Brain microvascular endothelial cell (primary cell): ENCODE measurements around the gene COA6.
A peak's percentile ranks its signal among the peaks of the same experiment; 100 is the strongest.

Source experiments
- DNase-seq: peaks from one replicate; pipeline ENCODE4 v3.0.0-alpha.2; 2020
- H3K27ac ChIP-seq: fragments of 250-450 bp; sonication (Bioruptor Pico); 2 replicates; pipeline ENCODE4 v1.5.1; 2020; ENCODE audit warnings: mild to moderate bottlenecking, moderate library complexity
- H3K27me3 ChIP-seq: fragments of 250-450 bp; sonication (Bioruptor Pico); replicated peaks from 2 replicates; pipeline ENCODE4 v1.5.1; 2020; ENCODE audit warnings: mild to moderate bottlenecking
- H3K36me3 ChIP-seq: fragments of 250-450 bp; sonication (Bioruptor Pico); replicated peaks from 2 replicates; pipeline ENCODE4 v1.5.1; 2020; ENCODE audit warnings: mild to moderate bottlenecking
- H3K4me3 ChIP-seq: 2 replicates; pipeline ENCODE4 v1.5.1; 2011; ENCODE audit warnings: low read depth, mild to moderate bottlenecking, control low read depth, low read length, moderate library complexity
- CTCF ChIP-seq: IDR thresholded peaks from 2 replicates; pipeline ENCODE4 v1.5.1; 2011; ENCODE audit warnings: low read depth, mild to moderate bottlenecking, moderate library complexity, low read length, control low read depth, inconsistent platforms; ENCODE audit errors: missing control alignments
- in situ Hi-C: cut with HindIII; loops from 2 replicates; pipeline ENCODE4 v1.10.0; 2017; ENCODE audit warnings: low sequenced_read_pairs, low pct_ligation_motif_present

Gene COA6

GRCh38 chr1:234362558-234362957, 10.7 kb upstream of the COA6 start:
- Histone ChIP-seq H3K27ac (no peak overlapping the region), H3K36me3 (no peaks in the 10 kb centered on the region), H3K27me3 (no peaks in the 10 kb centered on the region), H3K4me3 (no peak overlapping the region)
- in situ Hi-C loops: no loop called here
- no peak for DNase-seq
- no peak for TF ChIP-seq CTCF

DNA sequence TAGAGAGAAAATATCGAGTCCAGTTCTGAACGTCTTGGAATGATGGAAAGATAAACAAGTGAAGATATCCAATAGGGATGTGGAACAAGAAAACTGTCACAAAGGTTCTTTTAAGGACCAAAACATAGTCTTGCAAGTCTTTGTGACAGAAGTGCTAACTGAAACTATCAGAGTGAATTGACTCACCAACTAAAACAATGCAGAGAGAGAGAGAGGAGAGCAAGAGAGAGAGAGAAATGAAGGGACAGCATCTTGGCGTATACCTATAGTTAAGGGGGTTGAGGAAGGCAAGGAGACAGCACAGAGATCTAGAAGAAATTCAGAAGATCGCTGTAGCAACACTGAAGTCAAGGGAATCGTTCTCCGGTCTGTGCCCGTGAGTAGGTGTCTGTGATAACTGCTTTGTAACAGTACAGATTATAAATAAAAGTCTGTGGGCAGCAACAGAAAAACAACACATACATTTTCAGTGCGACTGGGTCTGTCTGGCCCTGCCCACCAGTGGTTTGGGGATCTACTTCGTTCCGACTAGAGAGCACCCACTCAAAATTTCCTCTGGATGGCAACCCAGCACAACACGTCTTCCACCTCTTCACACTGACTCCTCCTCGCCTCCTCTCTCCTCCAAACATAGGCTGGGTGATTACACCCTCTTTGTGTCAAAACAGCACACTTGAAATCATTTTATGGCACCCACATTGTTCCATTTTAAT, 4.8 kb upstream of the COA6 start:
- H3K27ac ChIP-seq: no peak overlapping the region
- no peak for TF ChIP-seq CTCF
- in situ Hi-C loops: no loop called here

GRCh38 chr1:234369033-234369430, 4.2 kb upstream of the COA6 start:
- H3K27ac ChIP-seq: no peak overlapping the region
- in situ Hi-C loops: no loop called here
- no peak for TF ChIP-seq CTCF
- no peaks in the 10 kb centered on the region for H3K27me3 ChIP-seq
- no peak overlapping the region for H3K4me3 ChIP-seq
- DNase-seq: no peak
- H3K36me3 ChIP-seq: no peaks in the 10 kb centered on the region

More for the DNA sequence above, 4.8 kb upstream of the COA6 start:
- Histone ChIP-seq H3K4me3 (no peak overlapping the region), H3K27me3 (no peaks in the 10 kb centered on the region), H3K36me3 (no peaks in the 10 kb centered on the region)
- DNase-seq: no peak

DNA sequence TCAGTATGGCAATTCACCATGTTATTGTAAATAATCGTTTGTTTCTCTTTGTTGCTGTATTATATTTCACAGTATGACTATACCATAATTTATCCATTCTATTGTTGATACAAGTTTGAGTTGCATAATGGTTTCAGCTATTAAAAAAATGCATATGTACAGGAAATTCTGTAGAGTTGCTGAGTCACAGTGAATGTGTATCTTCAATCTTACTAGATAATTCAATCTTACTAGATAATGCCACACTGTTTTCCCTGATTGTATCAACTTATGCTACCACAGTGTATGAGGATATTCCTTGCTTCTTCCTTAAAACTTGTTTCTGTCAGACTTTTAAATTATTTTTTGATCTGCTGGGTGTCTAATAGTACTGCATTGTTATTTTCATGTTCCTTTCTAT, 3.5 kb upstream of the COA6 start:
- H3K36me3 ChIP-seq: no peaks in the 10 kb centered on the region
- in situ Hi-C loops: no loop called here
- DNase-seq: no peak
- H3K27ac ChIP-seq: peak overlapping the region; percentile 73
- no peak overlapping the region for H3K4me3 ChIP-seq
- no peak for TF ChIP-seq CTCF
- H3K27me3 ChIP-seq: no peaks in the 10 kb centered on the region

- Histone ChIP-seq H3K27ac (no peak overlapping the region), H3K36me3 (peaks cover 9% of the 10 kb centered on the region), H3K27me3 (no peaks in the 10 kb centered on the region), H3K4me3 (no peak overlapping the region)
- DNase-seq: no peak
- TF ChIP-seq CTCF: no peak
- in situ Hi-C loops: no loop called here
These were observed 1.8 kb upstream of the COA6 start for GRCh38 chr1:234371414-234371813.

- Histone ChIP-seq H3K27ac (peak overlapping the region; percentile 97), H3K27me3 (no peaks in the 10 kb centered on the region), H3K4me3 (peak overlapping the region; percentile 96), H3K36me3 (peaks cover 12% of the 10 kb centered on the region)
- in situ Hi-C loops: no loop called here
- DNase-seq: no peak
- no peak for TF ChIP-seq CTCF
These were observed 1.1 kb upstream of the COA6 start for GRCh38 chr1:234372011-234372757.
